Measurements from ENCODE around the gene VTI1B. TPM values are rescaled to one million over a fixed set of nuclear protein-coding genes. Genes with fewer than 3 reads are reported as not detected.
"Not testable (repeated sequence)": the region's sequence is repeated elsewhere in the genome, so short reads cannot be mapped to it uniquely, and the experiment has no call there.

VTI1B gene
- polyA plus RNA-seq, 12 donors: 75.5 to 95.5 (median 83.9) TPM; not detected in 1

DNA sequence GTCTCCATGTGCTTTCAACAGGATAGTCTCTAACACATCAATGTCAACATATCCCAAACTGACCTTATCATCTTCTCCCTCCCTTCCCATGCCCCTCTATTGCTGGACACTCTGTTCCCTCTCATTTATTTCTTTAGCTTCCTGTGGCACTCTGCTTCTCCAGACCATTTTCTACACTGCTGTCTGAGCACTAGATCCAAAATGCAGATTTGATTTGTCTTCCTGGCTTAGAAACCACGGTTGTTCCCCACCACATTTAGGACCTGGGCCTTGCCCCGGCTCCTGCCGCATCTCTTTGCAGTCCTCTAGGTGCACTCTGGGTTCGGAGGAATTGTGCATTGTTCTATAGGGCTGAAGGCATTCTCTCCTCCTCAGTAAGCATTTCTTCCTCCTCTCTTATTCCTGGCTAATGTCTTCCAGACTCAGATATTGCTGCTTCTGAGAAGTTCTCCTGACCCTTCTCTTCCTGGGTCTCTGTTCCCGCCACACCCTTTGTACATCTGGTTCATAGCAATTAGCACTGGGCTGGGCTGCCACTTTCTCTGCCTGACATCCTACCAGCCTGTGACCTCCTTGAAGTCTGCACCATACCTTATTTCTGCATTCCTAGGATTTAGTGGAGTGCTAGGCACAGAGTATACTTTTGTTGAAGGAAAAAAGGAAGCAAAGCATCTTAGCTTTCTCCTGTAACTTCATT, 40.8 kb downstream of the VTI1B start:
- DNase-seq: no peak

DNA sequence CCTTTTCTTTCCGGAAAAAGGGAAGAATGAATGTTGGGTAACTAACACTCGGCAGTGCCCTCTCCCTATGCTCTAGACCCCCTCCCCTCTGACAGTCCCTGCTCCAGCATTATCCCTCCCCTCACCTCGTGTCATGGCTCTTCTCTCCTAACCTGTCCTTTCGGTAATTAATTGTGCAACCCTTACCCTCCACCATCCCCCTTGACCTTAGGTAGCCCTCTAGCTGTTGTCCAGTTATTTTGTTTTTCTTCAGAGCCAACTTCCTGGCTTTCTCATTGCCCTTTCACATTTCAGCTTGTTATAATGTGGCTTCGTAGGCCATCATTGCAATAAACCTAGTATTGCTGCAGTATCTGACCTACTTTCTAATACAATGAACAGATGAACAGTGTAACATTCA, 43.5 kb downstream of the VTI1B start:
- no peak for DNase-seq

DNA sequence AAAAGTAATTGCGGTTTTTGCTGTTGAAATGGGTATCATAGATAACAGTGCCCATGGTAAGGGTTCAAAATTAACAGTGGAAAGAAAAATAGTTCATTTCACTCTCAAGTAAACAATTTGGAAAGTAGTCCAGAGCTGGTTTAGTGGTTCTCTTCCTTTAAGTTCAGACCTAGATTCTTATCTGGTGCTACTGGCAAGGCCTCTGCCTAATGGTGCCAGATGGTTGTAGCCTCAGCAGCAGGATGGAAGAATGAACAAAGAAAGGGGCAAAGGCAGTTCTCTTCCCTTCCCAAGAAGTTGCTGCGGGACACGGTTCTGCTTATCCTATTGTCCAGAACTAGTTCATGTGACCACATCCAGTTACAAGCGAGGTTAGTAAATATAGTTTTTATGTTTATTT, 44.2 kb downstream of the VTI1B start:
- DNase-seq: no peak

DNA sequence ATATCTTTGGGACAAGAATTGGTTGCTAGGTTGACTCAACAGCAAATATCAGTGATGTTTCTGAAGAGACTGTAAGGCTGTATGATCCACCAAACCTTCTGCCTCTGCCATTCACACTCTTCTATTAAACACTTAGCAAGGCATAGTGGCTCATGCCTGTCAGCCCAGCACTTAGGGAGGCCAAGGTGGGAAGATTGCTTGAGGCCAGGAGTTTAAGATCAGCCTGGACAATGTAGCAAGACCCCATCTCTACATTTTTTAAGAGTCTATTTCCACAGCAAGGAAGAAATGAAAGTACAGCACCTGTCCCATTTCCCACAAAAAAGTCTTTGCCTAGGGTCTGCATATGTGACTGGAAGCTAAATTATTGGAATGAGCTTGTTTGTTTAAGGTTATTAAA, 46.9 kb downstream of the VTI1B start:
- DNase-seq: no peak

DNA sequence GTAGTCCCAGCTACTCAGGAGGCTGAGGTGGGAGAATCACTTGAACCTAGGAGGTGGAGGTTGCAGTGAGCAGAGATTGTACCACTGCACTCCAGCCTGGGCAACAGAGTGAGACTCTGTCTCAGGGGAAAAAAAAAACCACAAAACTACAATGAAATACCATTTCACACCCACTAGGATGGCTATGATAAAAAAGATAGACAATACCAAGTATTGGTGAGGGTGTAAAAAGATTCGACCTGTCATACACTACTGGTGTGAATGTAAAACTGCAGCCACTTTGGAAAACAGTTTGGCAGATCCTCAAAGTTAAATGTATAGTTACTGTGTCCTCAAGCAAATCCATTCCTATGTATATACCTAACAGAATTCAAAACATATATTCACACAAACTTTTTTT, 48.3 kb downstream of the VTI1B start:
- DNase-seq: not testable (repeated sequence)

DNA sequence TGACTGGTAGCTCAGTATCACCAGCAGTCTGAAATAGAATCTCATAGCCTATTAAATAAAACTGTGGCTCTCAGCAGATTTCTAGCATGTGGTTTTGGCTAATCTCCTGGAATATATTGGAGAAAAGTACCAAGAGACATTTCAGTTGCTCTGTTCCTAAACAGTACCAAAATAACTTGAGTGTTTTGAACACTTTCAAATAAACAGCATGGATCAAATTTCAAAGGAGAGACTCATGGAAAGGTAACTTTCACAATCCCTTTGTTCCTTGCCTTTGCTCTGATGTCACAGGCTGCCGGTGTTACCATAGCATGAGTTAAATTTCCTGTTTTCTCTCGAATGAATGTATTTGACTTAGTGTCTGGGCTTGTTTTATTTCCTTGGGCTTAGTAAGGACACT, 51.3 kb downstream of the VTI1B start:
- DNase-seq: peak; percentile 13

DNA sequence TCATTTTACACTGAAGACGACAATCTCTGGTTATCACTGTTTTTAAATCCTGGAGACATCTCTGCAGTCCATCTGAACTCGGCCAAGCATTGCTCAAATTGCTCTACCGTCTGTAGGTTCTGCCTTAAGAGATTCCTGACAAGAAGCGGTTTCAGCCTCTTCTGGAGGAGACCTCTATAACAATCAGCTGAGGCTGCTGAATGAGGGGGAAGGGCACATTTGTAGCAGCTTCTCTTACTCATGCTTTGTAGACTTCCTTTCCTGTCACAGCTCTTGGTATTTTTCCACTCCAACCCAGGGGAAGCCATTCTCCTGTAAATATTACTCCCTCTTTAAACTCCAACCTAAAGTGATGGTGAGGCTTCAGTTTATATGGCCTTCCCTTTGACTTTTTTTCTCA, 51.8 kb downstream of the VTI1B start:
- DNase-seq: peak; percentile 37

DNA sequence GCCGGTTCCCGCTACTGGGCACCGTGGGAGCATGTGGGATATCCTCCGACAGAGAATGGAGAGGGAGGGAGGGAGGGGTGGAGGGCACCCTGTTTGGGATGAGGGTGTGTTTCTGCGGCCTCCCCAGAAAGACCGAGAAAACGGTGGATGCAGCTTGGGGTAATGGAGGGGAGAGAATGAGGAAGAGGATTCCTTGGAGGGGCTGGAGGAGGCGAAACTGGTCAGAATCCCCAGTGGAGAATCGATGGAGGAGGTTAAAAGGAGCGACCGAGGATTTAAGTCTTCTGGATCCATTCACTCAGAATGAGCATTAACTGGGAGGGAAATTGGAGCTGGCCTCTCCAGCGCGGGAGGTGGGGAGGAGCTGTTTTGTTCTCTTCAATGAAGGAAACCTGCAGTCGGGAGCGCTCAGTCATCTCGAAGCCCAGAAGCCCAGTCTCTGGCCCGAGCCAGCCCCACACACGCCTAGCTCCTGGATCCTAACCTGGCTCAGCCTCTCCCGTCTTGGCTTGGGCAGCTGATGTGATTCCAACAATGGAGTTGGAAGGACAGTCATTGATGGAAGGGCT, 54.1 kb downstream of the VTI1B start:
- peak; percentile 14 for DNase-seq

DNA sequence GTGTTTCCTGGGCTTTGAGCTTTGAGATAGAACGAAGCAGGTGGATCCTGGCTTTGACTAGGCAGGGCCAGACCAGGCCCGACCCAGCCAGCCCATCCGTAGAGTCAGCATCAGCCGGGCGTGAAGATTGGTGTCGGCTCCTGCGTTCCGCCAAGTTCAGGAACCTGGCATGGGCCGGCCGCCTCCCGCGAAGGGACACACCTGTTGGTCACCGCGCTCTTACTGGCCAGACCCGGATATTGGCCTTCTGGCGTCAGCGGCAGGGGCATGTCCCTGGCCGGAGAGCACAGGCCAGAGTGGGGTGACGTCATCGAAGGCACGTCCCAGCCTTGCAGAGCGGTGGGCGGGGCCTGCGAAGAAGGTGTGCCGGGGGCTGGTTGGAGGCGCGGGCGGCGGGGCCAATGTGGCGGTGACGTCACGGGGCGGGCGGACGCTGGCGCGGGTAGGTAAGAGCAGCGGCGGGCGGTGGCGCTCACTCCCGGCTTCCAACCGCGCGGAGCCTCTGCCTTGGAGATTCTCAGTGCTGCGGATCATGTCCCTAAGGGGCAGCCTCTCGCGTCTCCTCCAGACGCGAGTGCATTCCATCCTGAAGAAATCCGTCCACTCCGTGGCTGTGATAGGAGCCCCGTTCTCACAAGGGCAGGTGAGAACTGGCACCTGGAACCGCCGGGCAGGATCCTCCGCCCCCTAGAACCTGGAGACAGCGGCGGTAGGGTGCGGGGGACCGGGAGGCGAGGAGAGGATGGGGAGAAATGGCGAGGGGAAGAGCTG, 54.8 kb downstream of the VTI1B start, which contains the start of gene ARG2:
Gene ARG2 (plus strand): TSS at position 475 of the 771 bp plus-strand sequence. CDS start 58 bp downstream, at position 533.
- peak; percentile 79 for DNase-seq

DNA sequence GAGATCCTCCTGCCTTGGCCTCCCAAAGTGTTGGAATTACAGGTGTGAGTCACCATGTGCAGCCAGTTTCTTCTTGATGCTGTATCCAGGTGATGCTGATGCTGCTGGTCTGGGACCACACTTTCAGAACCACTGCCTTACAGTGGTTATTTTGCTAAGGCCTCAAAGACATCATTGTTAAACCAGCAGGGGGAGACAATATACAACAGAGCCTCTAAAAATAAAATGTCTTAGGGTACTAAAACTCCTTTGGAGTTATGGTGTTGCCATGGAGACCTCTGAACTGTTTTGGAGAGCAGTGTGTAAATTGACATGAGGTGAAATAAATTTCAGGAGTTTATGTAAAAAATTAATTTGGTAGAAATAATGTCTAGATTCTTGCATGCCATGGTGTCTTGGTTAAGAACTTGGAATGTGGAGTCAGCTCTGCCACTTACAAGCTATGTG, 55.8 kb downstream of the VTI1B start:
- peak; percentile 65 for DNase-seq

DNA sequence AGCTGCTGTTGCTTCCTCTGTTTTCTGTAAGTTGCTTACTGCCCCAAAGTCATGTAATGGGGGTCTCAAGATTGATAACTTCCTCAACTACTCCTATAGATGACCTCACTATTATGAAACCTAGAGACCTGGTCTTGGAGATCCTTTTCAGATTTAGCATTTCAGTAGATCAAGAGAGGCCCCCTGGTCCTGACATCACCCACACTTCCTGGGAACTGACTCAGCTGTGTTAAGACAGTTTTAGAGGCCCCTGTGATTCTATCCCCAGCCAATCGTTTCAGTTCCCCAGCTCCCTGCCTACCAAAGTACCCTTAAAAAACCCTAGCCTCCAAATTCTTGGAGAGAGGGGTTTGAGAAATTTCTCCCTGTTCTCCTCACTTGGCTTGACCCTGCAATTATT, 63.9 kb downstream of the VTI1B start:
- no peak for DNase-seq

DNA sequence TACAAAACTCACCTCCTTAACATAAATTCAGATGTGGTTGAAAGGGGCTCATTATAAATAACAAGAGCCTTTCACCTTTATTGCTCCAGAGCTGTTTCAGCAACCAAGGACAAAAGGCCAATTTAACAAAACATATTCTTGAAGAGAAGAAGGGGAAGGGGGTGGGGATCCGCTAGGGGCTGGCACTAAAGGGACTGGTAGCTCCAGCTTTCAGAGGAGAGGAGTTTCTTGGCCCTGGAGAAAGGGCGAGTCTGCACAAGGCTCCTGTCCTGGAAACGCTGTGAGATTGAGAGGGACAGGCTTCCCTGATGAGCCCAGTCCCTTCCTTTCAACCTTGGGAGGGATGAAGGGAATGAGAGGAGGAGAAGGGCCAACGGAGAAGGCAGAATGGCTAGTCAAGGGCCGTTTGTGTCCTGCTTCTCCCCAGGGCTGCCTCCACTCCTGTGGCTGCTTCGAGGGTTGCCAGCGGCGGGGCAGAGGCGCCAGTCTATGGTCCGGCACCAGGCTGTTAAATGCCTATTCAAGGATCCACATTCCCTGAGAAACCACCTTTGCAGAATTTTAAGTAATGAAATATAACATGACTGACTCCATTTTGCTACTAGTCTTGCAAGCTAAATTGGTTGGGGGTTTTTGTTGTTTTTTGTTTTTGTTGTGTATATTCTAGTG, 64.7 kb downstream of the VTI1B start:
- no peak for DNase-seq

DNA sequence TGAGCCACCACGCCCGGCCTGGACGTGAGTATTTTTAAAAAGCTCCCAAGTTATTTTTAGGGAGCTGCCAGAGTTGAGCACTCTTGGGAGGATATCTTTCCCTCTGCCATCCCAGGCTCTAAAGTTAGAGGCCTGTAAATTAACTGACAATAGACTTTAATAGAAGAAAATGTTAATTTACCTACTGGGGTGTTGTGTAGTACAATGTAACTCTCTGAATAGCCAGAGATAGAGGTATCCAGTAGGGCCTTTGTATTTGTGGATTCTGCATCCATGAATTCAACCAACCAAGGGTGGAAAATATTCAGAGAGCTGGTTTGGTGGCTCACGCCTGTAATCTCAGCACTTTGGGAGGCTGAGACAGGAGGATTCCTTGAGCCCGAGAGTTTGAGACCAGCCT, 66.8 kb downstream of the VTI1B start:
- no peak for DNase-seq

DNA sequence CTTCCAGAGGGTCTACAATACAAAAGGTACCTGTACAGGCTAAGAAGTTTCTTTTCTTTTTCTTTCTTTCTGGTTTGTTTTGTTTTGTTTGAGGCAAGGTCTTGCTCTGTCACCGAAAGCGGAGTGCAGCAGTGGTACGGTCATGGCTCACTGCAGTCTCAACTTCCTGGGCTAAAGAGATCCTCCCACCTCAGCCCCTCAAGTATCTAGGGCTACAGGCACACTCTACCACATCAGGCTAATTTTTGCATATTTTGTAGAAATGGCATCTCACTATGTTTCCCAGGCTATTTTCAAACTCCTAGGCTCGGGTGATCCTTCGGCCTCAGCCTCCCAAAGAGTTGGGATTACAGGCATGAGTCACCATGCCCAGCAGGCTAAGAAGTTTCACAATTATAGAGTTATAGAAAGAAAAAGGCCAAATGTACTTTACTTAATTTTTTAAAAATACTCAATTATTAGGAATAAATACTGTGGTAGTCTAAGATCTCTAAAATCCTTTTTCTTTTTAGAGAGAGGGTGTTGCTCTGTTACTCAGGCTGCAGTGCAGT, 71.4 kb downstream of the VTI1B start:
- no peak for DNase-seq

DNA sequence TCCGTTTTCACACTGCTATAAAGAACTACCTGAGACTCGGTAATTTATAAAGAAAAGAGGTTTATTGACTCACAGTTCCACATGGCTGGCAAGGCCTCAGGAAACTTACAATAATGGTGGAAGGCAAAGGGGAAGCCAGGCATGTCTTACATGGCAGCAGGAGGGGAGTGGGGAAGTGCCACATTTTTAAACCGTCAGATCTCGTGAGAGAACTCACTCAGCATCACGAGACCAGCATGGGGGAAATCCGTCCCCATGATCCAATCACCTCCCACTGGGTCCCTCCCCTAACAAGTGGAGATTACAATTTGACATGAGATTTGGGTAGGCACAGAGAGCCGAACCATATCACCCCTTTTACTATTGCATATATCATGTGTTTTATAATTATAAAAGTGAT, 72.4 kb downstream of the VTI1B start:
- DNase-seq: no peak

DNA sequence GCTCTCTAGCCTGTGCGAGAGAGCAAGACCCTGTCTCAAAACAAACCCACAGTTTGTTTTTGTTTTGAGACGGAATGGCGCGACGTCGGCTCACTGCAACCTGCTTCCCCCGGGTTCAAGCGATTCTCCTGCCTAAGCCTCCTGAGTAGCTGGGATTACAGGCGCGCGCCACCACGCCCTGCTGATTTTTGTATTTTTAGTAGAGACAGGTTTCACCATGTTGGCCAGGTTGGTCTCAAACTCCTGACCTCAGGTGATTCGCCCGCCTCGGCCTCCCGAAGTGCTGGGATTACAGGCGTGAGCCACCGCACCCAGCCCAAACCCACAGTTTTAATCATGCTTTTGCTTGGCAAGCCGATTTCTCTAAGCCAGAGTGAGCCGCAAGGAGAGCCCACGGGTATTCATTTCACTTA, 73.9 kb downstream of the VTI1B start:
- not testable (repeated sequence) for DNase-seq

DNA sequence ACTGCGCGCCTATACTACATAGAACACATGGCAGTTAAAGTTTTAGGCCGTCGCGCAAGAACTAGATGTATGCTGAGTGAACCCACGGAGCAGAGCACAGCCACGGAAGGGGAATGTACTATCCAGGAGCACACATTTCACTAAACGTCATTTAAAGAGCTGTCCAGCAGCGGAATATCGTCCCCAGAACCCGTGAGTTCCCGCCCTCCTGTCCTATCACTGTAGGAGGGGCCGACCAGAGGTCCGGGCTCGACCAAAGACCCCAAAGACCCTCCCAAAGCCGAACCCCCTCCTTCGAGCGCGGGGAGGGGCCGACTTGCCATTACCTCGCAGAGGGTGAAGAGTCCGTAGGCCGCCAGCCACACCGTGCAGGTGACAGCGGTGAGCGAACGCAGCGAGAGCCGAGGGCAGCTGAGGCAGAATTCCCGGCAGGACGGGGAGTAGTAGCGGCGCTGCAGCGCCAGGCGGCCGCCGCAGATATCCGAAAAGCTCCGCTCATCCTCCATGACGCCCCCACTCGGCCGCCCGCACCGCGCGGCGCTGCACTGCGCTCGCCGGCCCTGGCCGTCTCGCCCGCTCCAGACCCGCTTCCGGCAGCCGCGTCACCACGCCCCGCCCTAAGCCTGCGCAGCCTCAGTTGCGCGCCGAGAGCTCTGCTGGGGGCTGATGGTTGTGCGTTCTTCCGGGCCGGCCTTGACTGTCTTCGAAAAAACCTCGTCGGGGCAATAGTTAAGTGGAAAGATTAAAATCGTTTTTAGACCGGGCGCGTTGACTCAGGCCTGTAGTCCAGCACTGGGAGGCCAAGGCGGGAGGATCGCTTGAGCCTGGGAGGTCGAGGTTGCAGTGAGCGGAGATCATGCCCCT, 74.5 kb downstream of the VTI1B start, which contains the start of gene PIGH:
Gene PIGH (minus strand): TSS at position 571 of the 864 bp plus-strand sequence. CDS start 65 bp downstream, at position 506.
- peak; percentile 88 for DNase-seq

Measured in muscle of arm (tissue), 12 donors.